ENCODE measurements around the gene WDR72.

DNA sequence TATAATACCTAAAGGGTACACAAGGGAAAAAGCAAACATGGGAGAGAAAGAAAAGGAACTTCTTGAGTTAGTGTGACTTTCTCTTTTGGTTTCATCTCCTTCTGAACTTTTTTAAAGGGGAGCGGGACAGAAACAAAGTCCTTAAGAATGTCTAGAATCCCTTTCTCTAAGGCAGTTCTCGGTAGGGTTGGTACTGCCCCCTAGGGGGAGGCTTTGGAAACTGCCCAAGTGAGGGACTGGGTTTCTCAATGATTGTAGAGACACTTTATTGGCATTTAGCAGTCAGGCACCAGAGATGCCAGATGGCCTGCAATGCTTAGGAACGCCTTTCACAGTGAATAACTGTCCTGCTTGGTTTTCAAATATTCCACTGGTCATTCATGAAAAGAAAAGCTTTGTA, 172.7 kb downstream of the WDR72 start:
- TF ChIP-seq, protein P1, sequence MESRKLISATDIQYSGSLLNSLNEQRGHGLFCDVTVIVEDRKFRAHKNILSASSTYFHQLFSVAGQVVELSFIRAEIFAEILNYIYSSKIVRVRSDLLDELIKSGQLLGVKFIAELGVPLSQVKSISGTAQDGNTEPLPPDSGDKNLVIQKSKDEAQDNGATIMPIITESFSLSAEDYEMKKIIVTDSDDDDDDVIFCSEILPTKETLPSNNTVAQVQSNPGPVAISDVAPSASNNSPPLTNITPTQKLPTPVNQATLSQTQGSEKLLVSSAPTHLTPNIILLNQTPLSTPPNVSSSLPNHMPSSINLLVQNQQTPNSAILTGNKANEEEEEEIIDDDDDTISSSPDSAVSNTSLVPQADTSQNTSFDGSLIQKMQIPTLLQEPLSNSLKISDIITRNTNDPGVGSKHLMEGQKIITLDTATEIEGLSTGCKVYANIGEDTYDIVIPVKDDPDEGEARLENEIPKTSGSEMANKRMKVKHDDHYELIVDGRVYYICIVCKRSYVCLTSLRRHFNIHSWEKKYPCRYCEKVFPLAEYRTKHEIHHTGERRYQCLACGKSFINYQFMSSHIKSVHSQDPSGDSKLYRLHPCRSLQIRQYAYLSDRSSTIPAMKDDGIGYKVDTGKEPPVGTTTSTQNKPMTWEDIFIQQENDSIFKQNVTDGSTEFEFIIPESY (IDR thresholded peaks at IDR 0.05): no peak
- TF ChIP-seq, protein P2, sequence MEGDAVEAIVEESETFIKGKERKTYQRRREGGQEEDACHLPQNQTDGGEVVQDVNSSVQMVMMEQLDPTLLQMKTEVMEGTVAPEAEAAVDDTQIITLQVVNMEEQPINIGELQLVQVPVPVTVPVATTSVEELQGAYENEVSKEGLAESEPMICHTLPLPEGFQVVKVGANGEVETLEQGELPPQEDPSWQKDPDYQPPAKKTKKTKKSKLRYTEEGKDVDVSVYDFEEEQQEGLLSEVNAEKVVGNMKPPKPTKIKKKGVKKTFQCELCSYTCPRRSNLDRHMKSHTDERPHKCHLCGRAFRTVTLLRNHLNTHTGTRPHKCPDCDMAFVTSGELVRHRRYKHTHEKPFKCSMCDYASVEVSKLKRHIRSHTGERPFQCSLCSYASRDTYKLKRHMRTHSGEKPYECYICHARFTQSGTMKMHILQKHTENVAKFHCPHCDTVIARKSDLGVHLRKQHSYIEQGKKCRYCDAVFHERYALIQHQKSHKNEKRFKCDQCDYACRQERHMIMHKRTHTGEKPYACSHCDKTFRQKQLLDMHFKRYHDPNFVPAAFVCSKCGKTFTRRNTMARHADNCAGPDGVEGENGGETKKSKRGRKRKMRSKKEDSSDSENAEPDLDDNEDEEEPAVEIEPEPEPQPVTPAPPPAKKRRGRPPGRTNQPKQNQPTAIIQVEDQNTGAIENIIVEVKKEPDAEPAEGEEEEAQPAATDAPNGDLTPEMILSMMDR (IDR thresholded peaks at IDR 0.05; ENCODE audit: low read depth, low read length, missing input control): peak; percentile 27
- no peak for TF ChIP-seq GABPA (IDR thresholded peaks at IDR 0.05 in 1 of 2, conservative IDR thresholded peaks at IDR 0.05 in 1 of 2)
- no peak for TF ChIP-seq FOXA2 (IDR thresholded peaks at IDR 0.05)
- no peak for TF ChIP-seq FOXA1 (IDR thresholded peaks at IDR 0.05)

Measured in liver (tissue), 3 donors.